Frontal cortex (tissue), 4 donors: ENCODE results near the gene PRMT6. TPM values are rescaled to one million over a fixed set of nuclear protein-coding genes. Genes with fewer than 3 reads are reported as not detected.
"Not testable (repeated sequence)": the region's sequence is repeated elsewhere in the genome, so short reads cannot be mapped to it uniquely, and the experiment has no call there.

Experiments
- DNase-seq, 2 donors: peaks; one replicate each; pipeline ENCODE4 v3.0.0; 2012; ENCODE audit warnings: low spot score in 2 of 2
- FAIRE-seq: peaks from 2 replicates; lab custom pipeline; 2012; peaks lifted over from hg19 to GRCh38; lab: Jason Lieb, UNC
- total RNA-seq: library from RNA; depleted of rRNA; stranded (reverse); fragments of >200 nt; gene quantifications from one replicate; pipeline ENCODE4 v1.2.3, GENCODE V29; 2014
- donor health status: control.
- donor health status: control.
- donor health status: control.

The PRMT6 gene
- total RNA-seq, 1 donor from 2014 or later = 20.0 TPM

DNA sequence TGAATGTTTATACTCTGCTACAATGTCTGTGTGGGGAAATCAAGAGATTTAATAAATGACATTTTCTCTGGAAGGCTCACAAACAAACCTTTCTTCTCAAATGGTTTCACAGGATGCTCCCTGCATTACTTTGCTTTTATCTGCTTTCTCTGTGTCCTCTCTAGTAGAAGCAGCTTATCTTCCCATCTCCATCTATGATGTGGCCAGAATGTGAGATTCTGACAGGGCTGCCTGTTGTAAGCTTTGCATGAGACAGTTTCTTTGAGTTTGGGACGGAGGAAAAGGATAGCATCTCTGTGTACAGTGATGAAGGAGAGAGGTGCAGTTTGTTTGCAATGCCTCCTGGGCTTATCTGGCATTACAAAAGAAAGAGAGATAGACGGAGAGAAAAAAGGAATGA is 24.6 kb downstream of the PRMT6 start:
- no peak for FAIRE-seq
- DNase-seq = no peak

GRCh38 chr1:107091418-107091817 is 34.9 kb downstream of the PRMT6 start:
- DNase-seq (no peak), FAIRE-seq (no peak)

DNA sequence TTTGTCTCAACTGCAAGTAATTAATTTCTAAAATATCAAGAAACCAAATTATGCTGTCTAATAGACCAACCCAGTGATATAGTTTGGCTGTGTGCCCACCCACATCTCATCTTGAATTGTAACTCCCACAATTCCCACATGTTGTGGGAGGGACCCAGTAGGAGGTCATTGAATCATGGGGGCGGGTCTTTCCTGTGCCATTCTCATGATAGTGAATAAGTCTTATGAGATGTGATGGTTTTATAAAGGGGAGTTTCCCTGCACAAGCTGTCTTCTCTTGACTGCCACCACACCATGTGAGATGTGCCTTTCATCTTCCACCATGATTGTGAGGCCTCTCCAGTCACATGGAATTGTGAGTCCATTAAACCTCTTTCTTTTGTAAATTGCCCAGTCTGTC is 36.9 kb downstream of the PRMT6 start:
- FAIRE-seq, DNase-seq: not testable (repeated sequence)

GRCh38 chr1:107095647-107096046 is 39.2 kb downstream of the PRMT6 start:
- FAIRE-seq (no peak), DNase-seq (no peak)

GRCh38 chr1:107096690-107097089 is 40.2 kb downstream of the PRMT6 start:
- no peak for FAIRE-seq
- DNase-seq = no peak

DNA sequence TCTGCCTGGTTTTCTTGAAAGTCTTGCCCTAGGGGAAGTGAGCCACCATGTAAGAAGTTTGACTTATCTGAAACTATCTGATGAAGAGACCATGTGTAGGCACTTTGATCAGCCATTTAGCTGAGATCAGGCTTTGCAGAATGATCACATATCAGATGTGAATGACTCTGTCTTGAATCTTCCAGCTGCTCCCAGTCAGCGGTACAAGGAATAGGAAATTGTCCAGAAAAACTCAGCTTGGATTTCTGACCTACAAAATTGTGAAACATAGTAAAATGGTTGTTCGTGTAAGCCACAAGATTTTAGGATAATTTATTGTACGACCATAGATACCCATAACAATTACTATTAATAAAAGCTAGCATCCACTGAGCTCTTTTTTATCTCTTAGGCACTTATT is 42.5 kb downstream of the PRMT6 start:
- no peak for FAIRE-seq

GRCh38 chr1:107100331-107100984 is 44.0 kb downstream of the PRMT6 start:
- no peak for DNase-seq
- no peak for FAIRE-seq

More for the DNA sequence above, 42.5 kb downstream of the PRMT6 start:
- no peak for DNase-seq

- FAIRE-seq (no peak), DNase-seq (no peak)
Observed at GRCh38 chr1:107105914-107106313, 49.4 kb downstream of the PRMT6 start.

Other genes with a start within 250 kb of the PRMT6 start
- 17.5 TPM for gene NTNG1, start 84.4 kb downstream of the PRMT6 start, total RNA-seq